SK-N-SH (cell line): ENCODE measurements around the gene RTN4RL1. TPM values are rescaled to one million over a fixed set of nuclear protein-coding genes. Genes with fewer than 3 reads are reported as not detected.

Experiments
- CTCF ChIA-PET: fragments of 300-600, 350-600 bp; formaldehyde crosslinking; extraction: SDS; loops from one replicate; lab custom pipeline; 2021; lab: Yijun Ruan, JAX
- POLR2A ChIA-PET: fragments of 350-600 bp; sonication (Branson Sonifier 250); formaldehyde crosslinking; extraction: SDS; loops from one replicate; lab custom pipeline; 2020; ENCODE audit warnings: antibody characterized with exemption, inconsistent platforms; lab: Yijun Ruan, JAX
- DNase-seq: peaks from one replicate; pipeline ENCODE4 v3.0.0; 2012
- H2AFZ ChIP-seq: fragments of 200-600 bp; sonication (generic); 2 replicates; pipeline ENCODE4 v1.8.1; 2016; ENCODE audit warnings: antibody characterized with exemption, mild to moderate bottlenecking, low read depth
- H3F3A ChIP-seq: fragments of 200-600 bp; sonication (generic); replicated peaks from 2 replicates; pipeline ENCODE3; 2016; ENCODE audit warnings: antibody characterized with exemption, mild to moderate bottlenecking; ENCODE audit not compliant: insufficient read depth
- H3K27ac ChIP-seq, 2 experiments: fragments of 200-500 bp in 1 of 2; fragments of 200-600 bp in 1 of 2; sonication (Bioruptor generic) in 1 of 2; sonication (generic), shearing (Covaris generic) in 1 of 2; 2 replicates each; pipeline versions ENCODE4 v1.5.1 to v1.6.1; 2014 to 2016; ENCODE audit warnings: low read depth in 2 of 2, inconsistent platforms in 1 of 2, low read length in 1 of 2, mild to moderate bottlenecking in 1 of 2, mixed read lengths in 1 of 2
- H3K27me3 ChIP-seq: fragments of 200-600 bp; sonication (generic), shearing (Covaris generic); 2 replicates; pipeline ENCODE4 v1.6.1; 2016; ENCODE audit warnings: mixed run types; ENCODE audit not compliant: insufficient read depth
- H3K36me3 ChIP-seq, 2 experiments: fragments of 200-500 bp in 1 of 2; fragments of 200-600 bp in 1 of 2; sonication (Bioruptor generic) in 1 of 2; sonication (generic) in 1 of 2; replicated peaks in 1 of 2; 2 replicates each; pipeline versions ENCODE3 to v1.5.1; 2014 to 2016; ENCODE audit warnings: low read length in 1 of 2, mild to moderate bottlenecking in 1 of 2; ENCODE audit not compliant: insufficient read depth in 2 of 2, control insufficient read depth in 1 of 2
- H3K4me1 ChIP-seq, 2 experiments: fragments of 200-500 bp in 1 of 2; fragments of 200-600 bp in 1 of 2; sonication (Bioruptor generic) in 1 of 2; sonication (generic), shearing (Covaris generic) in 1 of 2; 2 replicates each; pipeline versions ENCODE4 v1.5.1 to v1.6.1; 2014 to 2016; ENCODE audit warnings: low read depth in 1 of 2, low read length in 1 of 2, mixed run types in 1 of 2; ENCODE audit not compliant: insufficient read depth in 2 of 2, control insufficient read depth in 1 of 2
- H3K4me2 ChIP-seq: fragments of 200-600 bp; sonication (generic), shearing (Covaris generic); 2 replicates; pipeline ENCODE4 v1.6.1; 2017; ENCODE audit warnings: mixed run types
- H3K4me3 ChIP-seq, 2 experiments: fragments of 200-500 bp in 1 of 2; fragments of 200-600 bp in 1 of 2; sonication (Bioruptor generic) in 1 of 2; sonication (generic), shearing (Covaris generic) in 1 of 2; 2 replicates each; pipeline versions ENCODE4 v1.5.1 to v1.8.1; 2014 to 2016; ENCODE audit warnings: low read depth in 2 of 2, inconsistent platforms in 1 of 2, low read length in 1 of 2, mild to moderate bottlenecking in 1 of 2, mixed read lengths in 1 of 2, moderate library complexity in 1 of 2
- H3K79me2 ChIP-seq: fragments of 200-600 bp; sonication (generic); 2 replicates; pipeline ENCODE4 v1.8.1; 2017; ENCODE audit warnings: mild to moderate bottlenecking; ENCODE audit not compliant: insufficient read depth
- H3K9ac ChIP-seq: fragments of 200-600 bp; sonication (generic); 2 replicates; pipeline ENCODE4 v1.6.1; 2017; ENCODE audit warnings: mixed run types
- H3K9me2 ChIP-seq: fragments of 200-600 bp; sonication (generic); 2 replicates; pipeline ENCODE4 v1.6.1; 2017; ENCODE audit warnings: mixed run types
- H3K9me3 ChIP-seq: fragments of 200-600 bp; sonication (generic); 2 replicates; pipeline ENCODE4 v1.6.1; 2017; ENCODE audit warnings: mixed run types, mild to moderate bottlenecking, moderate library complexity
- H4K20me1 ChIP-seq: fragments of 200-600 bp; sonication (generic); 2 replicates; pipeline ENCODE4 v1.6.1; 2017; ENCODE audit warnings: mild to moderate bottlenecking, mixed run types; ENCODE audit not compliant: insufficient read depth
- CTCF ChIP-seq: fragments of 200-600 bp; sonication (generic); IDR thresholded peaks from 2 replicates; pipeline ENCODE4 v1.6.1; 2017; ENCODE audit warnings: antibody characterized with exemption, mild to moderate bottlenecking, moderate library complexity
- EP300 ChIP-seq, 2 experiments: IDR thresholded peaks; 2 replicates each; pipeline versions ENCODE4 v1.4.0 to v1.6.1; 2012; ENCODE audit warnings: borderline replicate concordance in 1 of 2, low read depth in 1 of 2, low read length in 1 of 2
- FOXJ3 ChIP-seq: sonication (generic); formaldehyde crosslinking; IDR thresholded peaks from 2 replicates; pipeline ENCODE4 v1.5.1; 2020; ENCODE audit warnings: mild to moderate bottlenecking, missing genetic modification reagents
- GABPA ChIP-seq: IDR thresholded peaks from 2 replicates; pipeline ENCODE4 v1.4.0; 2012; ENCODE audit warnings: low read depth, mild to moderate bottlenecking
- GATA2 ChIP-seq: sonication (generic); formaldehyde crosslinking; IDR thresholded peaks from 2 replicates; pipeline ENCODE4 v1.5.0; 2020; ENCODE audit warnings: mild to moderate bottlenecking, missing genetic modification reagents
- IRF3 ChIP-seq: fragments of 150-350 bp; IDR thresholded peaks from 2 replicates; pipeline ENCODE4 v1.6.1; 2016; ENCODE audit warnings: mild to moderate bottlenecking, low read depth, low read length
- JUND ChIP-seq: IDR thresholded peaks from 2 replicates; pipeline ENCODE4 v1.4.0; 2012
- MEF2A ChIP-seq: IDR thresholded peaks from 2 replicates; pipeline ENCODE4 v1.4.0; 2012; ENCODE audit warnings: low read depth, borderline replicate concordance
- MXI1 ChIP-seq: IDR thresholded peaks from 2 replicates; pipeline ENCODE4 v1.6.1; 2012; ENCODE audit warnings: mild to moderate bottlenecking, low read depth, low read length, improper control_type of control experiment
- NFIC ChIP-seq: IDR thresholded peaks from 2 replicates; pipeline ENCODE4 v1.4.0; 2012; ENCODE audit warnings: borderline replicate concordance
- NRF1 ChIP-seq: IDR thresholded peaks from 2 replicates; pipeline ENCODE4 v1.6.1; 2012; ENCODE audit warnings: low read depth, mild to moderate bottlenecking, low read length
- PBX3 ChIP-seq: IDR thresholded peaks from 2 replicates; pipeline ENCODE4; 2012
- RFX5 ChIP-seq: IDR thresholded peaks from 2 replicates; pipeline ENCODE4 v1.6.1; 2012; ENCODE audit warnings: mild to moderate bottlenecking, improper control_type of control experiment, low read length
- SIN3A ChIP-seq: IDR thresholded peaks from 2 replicates; pipeline ENCODE4 v1.6.1; 2012; ENCODE audit warnings: low read depth, mild to moderate bottlenecking, low read length, moderate library complexity, borderline replicate concordance
- USF1 ChIP-seq: IDR thresholded peaks from 2 replicates; pipeline ENCODE4 v1.4.0; 2012; ENCODE audit warnings: low read depth, borderline replicate concordance
- YY1 ChIP-seq: IDR thresholded peaks from 2 replicates; pipeline ENCODE4 v1.4.0; 2012; ENCODE audit warnings: low read depth, mild to moderate bottlenecking
- WGBS: methylation state at CpG from one replicate; pipeline ENCODE4 v1.1.6; 2017; ENCODE audit warnings: low lambda C conversion rate; 5-methylcytosine and 5-hydroxymethylcytosine counted together
- polyA plus RNA-seq, 3 experiments: library from polyadenylated mRNA; depleted of rRNA; stranded (reverse); fragments of >200 nt; gene quantifications; 2 replicates each; pipeline ENCODE4 v1.2.3, GENCODE V29; 2012

RTN4RL1 gene
- polyA plus RNA-seq, 1 of the 3 experiments (the other 2 are of a cell fraction): 0.07 TPM

- no peak overlapping the region for H3K4me3 ChIP-seq
- peaks cover 0 to 7% of the 10 kb centered on the region in 2 experiments; a peak in 1 of 4 replicates for H3K4me1 ChIP-seq
- TF ChIP-seq SIN3A (no peak), FOXJ3 (CRISPR knock-in tag) (no peak), GABPA (no peak)
- H3K9me3 ChIP-seq: no peaks in the 10 kb centered on the region
- H3K9me2 ChIP-seq: no peaks in the 10 kb centered on the region
- no peaks in the 10 kb centered on the region for H3K79me2 ChIP-seq
- no peaks in the 10 kb centered on the region for H3F3A ChIP-seq
- 68% methylated on average over 16 of the region's 16 CpGs for WGBS
- no peak overlapping the region for H3K27ac ChIP-seq
- POLR2A ChIA-PET: no interaction called here
- CTCF ChIA-PET: interaction anchor here (0.9 to 8.6 kb wide), 6 partner anchors 83 to 263 kb away, joined by 3 to 197 read pairs (median 4); no protein-coding TSS in a partner anchor
- DNase-seq: no peak
- H3K27me3 ChIP-seq: peaks cover 45% of the 10 kb centered on the region
- no peak overlapping the region for H2AFZ ChIP-seq
- H3K9ac ChIP-seq: no peak overlapping the region
- no peaks in the 10 kb centered on the region for H4K20me1 ChIP-seq
- H3K36me3 ChIP-seq: no peaks in the 10 kb centered on the region
- H3K4me2 ChIP-seq: no peak overlapping the region
Measured at GRCh38 chr17:2023256-2023655, 1.9 kb downstream of the RTN4RL1 start.

GRCh38 chr17:2022647-2023240, 2.4 kb downstream of the RTN4RL1 start:
- Histone ChIP-seq H3F3A (no peaks in the 10 kb centered on the region), H3K27me3 (peaks cover 48% of the 10 kb centered on the region), H3K4me3 (no peak overlapping the region), H3K79me2 (no peaks in the 10 kb centered on the region), H3K9me2 (no peaks in the 10 kb centered on the region), H3K4me2 (no peak overlapping the region), H2AFZ (no peak overlapping the region), H3K27ac (no peak overlapping the region), H3K4me1 (peaks cover 0 to 7% of the 10 kb centered on the region in 2 experiments; a peak in 1 of 4 replicates), H3K9me3 (no peaks in the 10 kb centered on the region)
- no peak for DNase-seq
- CTCF ChIA-PET: interaction anchor here (0.9 to 8.6 kb wide), 5 partner anchors 82 to 264 kb away, joined by 3 to 197 read pairs (median 3); no protein-coding TSS in a partner anchor
- TF ChIP-seq NFIC: no peak
- no peak for TF ChIP-seq GABPA
- TF ChIP-seq CTCF: no peak
- TF ChIP-seq MXI1: no peak
- TF ChIP-seq EP300 (IDR thresholded peaks at IDR 0.05; ENCODE audit: borderline replicate concordance in 1 of 2, low read depth in 1 of 2, low read length in 1 of 2): no peak
- no peak for TF ChIP-seq IRF3
- TF ChIP-seq GATA2 (CRISPR knock-in tag): no peak
- TF ChIP-seq JUND: no peak
- no peak for TF ChIP-seq MEF2A
- TF ChIP-seq NRF1: no peak
- no peak for TF ChIP-seq USF1
- TF ChIP-seq PBX3: no peak
- no peak for TF ChIP-seq RFX5
- TF ChIP-seq SIN3A: no peak
- TF ChIP-seq YY1: no peak
- TF ChIP-seq, all 33 proteins: peak for 0
- H4K20me1 ChIP-seq: no peaks in the 10 kb centered on the region
- H3K36me3 ChIP-seq: no peaks in the 10 kb centered on the region
- POLR2A ChIA-PET: no interaction called here
- WGBS: 83% methylated on average over 8 of the region's 15 CpGs
- no peak overlapping the region for H3K9ac ChIP-seq
